ENCODE data around the gene DDX42. TPM values are rescaled to one million over a fixed set of nuclear protein-coding genes. Genes with fewer than 3 reads are reported as not detected.

DDX42 gene
- total and polyA plus RNA-seq, 2 of the 13 experiments (the other 11 are each of a cell fraction or from before 2014, with no cell fraction given) = 87.2 to 92.9 TPM

DNA sequence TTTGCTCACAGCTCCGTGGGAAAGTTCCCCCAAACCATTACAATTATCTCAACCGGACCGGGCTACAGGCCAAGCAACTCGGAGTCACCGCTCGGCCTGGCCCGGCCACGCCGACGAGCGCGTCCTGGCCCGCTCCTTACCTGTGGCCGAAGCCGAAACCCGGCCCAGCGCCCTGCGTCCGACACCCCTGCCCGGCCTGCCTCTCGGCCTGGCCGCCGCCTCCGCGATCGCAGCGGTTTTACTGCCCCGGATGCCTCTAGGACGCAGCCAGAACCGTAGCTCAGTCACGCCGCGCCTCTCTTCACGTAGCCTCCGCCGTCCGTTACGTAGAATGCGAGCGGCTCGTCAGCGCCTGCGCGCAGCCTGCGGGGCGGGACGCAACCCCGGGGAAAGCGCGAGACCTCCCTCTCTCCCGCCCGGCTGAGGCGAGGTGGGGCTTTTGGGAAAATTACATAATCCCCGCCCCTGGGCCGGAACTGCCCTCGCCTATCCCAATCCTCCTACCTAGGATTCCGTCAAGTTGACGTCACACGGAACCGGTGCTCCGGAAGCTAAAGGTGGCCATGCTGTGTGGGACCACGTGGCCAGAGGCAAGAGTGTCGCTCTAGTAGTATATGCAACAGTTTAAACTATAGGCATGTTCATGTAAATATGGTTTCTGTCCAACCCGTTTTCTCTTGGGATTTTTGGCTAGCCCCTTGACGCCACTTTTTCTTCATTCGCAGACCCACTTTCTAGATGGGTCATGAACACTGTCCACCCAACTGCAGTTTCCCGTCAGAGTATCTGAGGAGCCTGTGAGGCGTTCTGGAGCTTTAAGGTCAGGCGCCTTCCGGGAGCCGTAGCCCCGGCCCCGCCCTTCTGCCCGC lies 464 bp upstream of the DDX42 start, which contains the start of gene CCDC47 (continued):
- TF ChIP-seq CREB1 (IDR thresholded peaks at IDR 0.05) = peak; percentile 99
- TF ChIP-seq CREB1 (CRISPR knock-in tag; IDR thresholded peaks at IDR 0.05) = peak; percentile 98
- TF ChIP-seq, protein P1, sequence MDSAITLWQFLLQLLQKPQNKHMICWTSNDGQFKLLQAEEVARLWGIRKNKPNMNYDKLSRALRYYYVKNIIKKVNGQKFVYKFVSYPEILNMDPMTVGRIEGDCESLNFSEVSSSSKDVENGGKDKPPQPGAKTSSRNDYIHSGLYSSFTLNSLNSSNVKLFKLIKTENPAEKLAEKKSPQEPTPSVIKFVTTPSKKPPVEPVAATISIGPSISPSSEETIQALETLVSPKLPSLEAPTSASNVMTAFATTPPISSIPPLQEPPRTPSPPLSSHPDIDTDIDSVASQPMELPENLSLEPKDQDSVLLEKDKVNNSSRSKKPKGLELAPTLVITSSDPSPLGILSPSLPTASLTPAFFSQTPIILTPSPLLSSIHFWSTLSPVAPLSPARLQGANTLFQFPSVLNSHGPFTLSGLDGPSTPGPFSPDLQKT (CRISPR knock-in tag; IDR thresholded peaks at IDR 0.05; ENCODE audit: borderline replicate concordance) = no peak
- peak; percentile 99 for TF ChIP-seq JUN (CRISPR knock-in tag; IDR thresholded peaks at IDR 0.05)
- peak; percentile 66; the same call in 1 of the 2 replicates for TF ChIP-seq TBX3 (IDR thresholded peaks at IDR 0.05; ENCODE audit: borderline replicate concordance)
- peak; percentile 80; the same call in 1 of the 2 replicates for TF ChIP-seq ZBTB43 (CRISPR knock-in tag; conservative IDR thresholded peaks at IDR 0.05)
- TF ChIP-seq ZNF83 (CRISPR knock-in tag; IDR thresholded peaks at IDR 0.05; ENCODE audit: borderline replicate concordance) = no peak
- peak; percentile 79; the same call in 1 of the 2 replicates for TF ChIP-seq ZNF451 (CRISPR knock-in tag; IDR thresholded peaks at IDR 0.05)
- TF ChIP-seq IRX3 (CRISPR knock-in tag; IDR thresholded peaks at IDR 0.05; ENCODE audit: borderline replicate concordance, low read depth) = peak; percentile 57; the same call in 1 of the 2 replicates
- TF ChIP-seq HHEX (CRISPR knock-in tag; IDR thresholded peaks at IDR 0.05) = 0 out of 2 replicates have a peak, but pooled peaks have one; percentile 5
- TF ChIP-seq ZNF790 (CRISPR knock-in tag; IDR thresholded peaks at IDR 0.05; ENCODE audit: borderline replicate concordance) = 0 out of 2 replicates have a peak, but pooled peaks have one; percentile 61
- peak; percentile 67 for TF ChIP-seq ARID5B (CRISPR knock-in tag; IDR thresholded peaks at IDR 0.05)
- TF ChIP-seq ZNF34 (CRISPR knock-in tag; IDR thresholded peaks at IDR 0.05; ENCODE audit: borderline replicate concordance) = peak; percentile 96
- peak; percentile 92 for TF ChIP-seq KDM2A (CRISPR knock-in tag; IDR thresholded peaks at IDR 0.05; ENCODE audit: borderline replicate concordance, low read depth)
- peak; percentile 66; the same call in 1 of the 2 replicates for TF ChIP-seq PCBP1 (IDR thresholded peaks at IDR 0.05; ENCODE audit: borderline replicate concordance, low read depth, low read length)
- TF ChIP-seq TCF7 (IDR thresholded peaks at IDR 0.05; ENCODE audit: low read depth) = no peak
- TF ChIP-seq NRL (CRISPR knock-in tag; IDR thresholded peaks at IDR 0.05; ENCODE audit: borderline replicate concordance) = peak; percentile 82
- peak; percentile 82 for TF ChIP-seq RXRA (CRISPR knock-in tag; IDR thresholded peaks at IDR 0.05)
- TF ChIP-seq, protein P2, sequence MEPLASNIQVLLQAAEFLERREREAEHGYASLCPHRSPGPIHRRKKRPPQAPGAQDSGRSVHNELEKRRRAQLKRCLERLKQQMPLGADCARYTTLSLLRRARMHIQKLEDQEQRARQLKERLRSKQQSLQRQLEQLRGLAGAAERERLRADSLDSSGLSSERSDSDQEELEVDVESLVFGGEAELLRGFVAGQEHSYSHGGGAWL (CRISPR knock-in tag; IDR thresholded peaks at IDR 0.05) = peak; percentile 76
- no peak for TF ChIP-seq ZNF577 (CRISPR knock-in tag; IDR thresholded peaks at IDR 0.05; ENCODE audit: borderline replicate concordance, low read depth)
- TF ChIP-seq SNRNP70 (IDR thresholded peaks at IDR 0.05; ENCODE audit: low read depth, low read length) = peak; percentile 83; the same call in 1 of the 2 replicates
- TF ChIP-seq DNMT1 (CRISPR knock-in tag; IDR thresholded peaks at IDR 0.05) = peak; percentile 94
- no peak for TF ChIP-seq ZNF572 (CRISPR knock-in tag; IDR thresholded peaks at IDR 0.05)
